Left cardiac atrium (tissue), 4 donors: Measurements from ENCODE around the gene MAP1B. TPM values are rescaled to one million over a fixed set of nuclear protein-coding genes. Genes with fewer than 3 reads are reported as not detected.

Experiments used
- ATAC-seq, 2 donors: fragments of 200-7000 bp; cut with Tn5 transposase; one replicate each; pipeline ENCODE4 v1.9.1; 2020; ENCODE audit warnings: mild to moderate bottlenecking in 2 of 2, moderate library complexity in 2 of 2
- DNase-seq: peaks from one replicate; pipeline ENCODE4 v3.0.0-alpha.2; 2020
- intact Hi-C, 2 donors: fragments of 100-400 bp; cut with DNase I; formaldehyde crosslinking; loops; one replicate each; pipeline versions ENCODE4 v1.14.1 to v1.15.1; 2022 to 2023
- total RNA-seq, 2 donors: library from RNA; stranded (reverse); fragmentation: NEBNext Ultra II Directional; extraction: Animal tissue kit (Norgen Biotek cat#: 25700); gene quantifications; one replicate each; pipeline ENCODE4 v1.2.1, GENCODE V29; 2021
- donor health status: DM: no; HTN: yes; CAD: no.
- donor health status: DM: no; HTN: yes; CAD: no; lungs with severe emphysema.
- donor health status: DM: yes; HTN: yes; CAD: no.
- donor health status: Dilated cardiomyopathy.

MAP1B gene
- total RNA-seq, 2 donors from 2014 or later, result 163 to 224 TPM

- no peak for ATAC-seq
- intact Hi-C loops, result loop anchor here in 1 of 2 donors (10.0 kb wide), 2 partner anchors 71 to 79 kb away; no protein-coding TSS in a partner anchor
Observed at GRCh38 chr5:72205431-72206009, 98.2 kb downstream of the MAP1B start.

GRCh38 chr5:72206160-72206559 lies 98.9 kb downstream of the MAP1B start:
- ATAC-seq, result no peak
- no peak for DNase-seq
- intact Hi-C loops, result loop anchor here in 1 of 2 donors (10.0 kb wide), 2 partner anchors 71 to 79 kb away; no protein-coding TSS in a partner anchor

More at GRCh38 chr5:72205431-72206009, 98.2 kb downstream of the MAP1B start:
- no peak for DNase-seq

- intact Hi-C loops, result loop anchor here in 1 of 2 donors (10.0 kb wide), 2 partner anchors 72 to 78 kb away; no protein-coding TSS in a partner anchor
- no peak for ATAC-seq
- DNase-seq, result no peak
Observed at GRCh38 chr5:72206994-72207393, 99.7 kb downstream of the MAP1B start.

- ATAC-seq (no peak), DNase-seq (no peak)
- intact Hi-C loops, result loop anchor here in 1 of 2 donors (10.0 kb wide), 2 partner anchors 74 to 76 kb away; no protein-coding TSS in a partner anchor
Observed at GRCh38 chr5:72208324-72208926, 101.2 kb downstream of the MAP1B start.

GRCh38 chr5:72209147-72210115 lies 102.2 kb downstream of the MAP1B start:
- intact Hi-C loops, result loop anchor here in 1 of 2 donors (10.0 kb wide), 2 partner anchors 75 kb away; no protein-coding TSS in a partner anchor
- no peak for DNase-seq
- no peak for ATAC-seq

- DNase-seq (peak; percentile 75), ATAC-seq (peak; percentile 65 to 71)
- intact Hi-C loops, result no loop called here
Observed at GRCh38 chr5:72210888-72211678, 103.8 kb downstream of the MAP1B start.

GRCh38 chr5:72212171-72212570 lies 104.9 kb downstream of the MAP1B start:
- intact Hi-C loops, result no loop called here
- ATAC-seq (no peak), DNase-seq (no peak)

GRCh38 chr5:72213482-72213881 lies 106.2 kb downstream of the MAP1B start:
- ATAC-seq (no peak), DNase-seq (no peak)
- intact Hi-C loops, result no loop called here

GRCh38 chr5:72214168-72214567 lies 106.9 kb downstream of the MAP1B start:
- ATAC-seq (peak; percentile 52 to 87), DNase-seq (no peak)
- intact Hi-C loops, result no loop called here

GRCh38 chr5:72216756-72217155 lies 109.5 kb downstream of the MAP1B start:
- intact Hi-C loops, result no loop called here
- DNase-seq, result no peak
- ATAC-seq, result no peak

GRCh38 chr5:72221099-72221498 lies 113.8 kb downstream of the MAP1B start:
- intact Hi-C loops, result no loop called here
- no peak for ATAC-seq

GRCh38 chr5:72221541-72221940 lies 114.3 kb downstream of the MAP1B start:
- DNase-seq, result no peak
- ATAC-seq, result no peak
- intact Hi-C loops, result no loop called here

More at GRCh38 chr5:72221099-72221498, 113.8 kb downstream of the MAP1B start:
- no peak for DNase-seq

- DNase-seq (no peak), ATAC-seq (no peak)
- intact Hi-C loops, result no loop called here
Observed at GRCh38 chr5:72222521-72222920, 115.2 kb downstream of the MAP1B start.

GRCh38 chr5:72223371-72223770 lies 116.1 kb downstream of the MAP1B start:
- ATAC-seq (no peak), DNase-seq (no peak)
- intact Hi-C loops, result no loop called here

GRCh38 chr5:72224946-72225463 lies 117.7 kb downstream of the MAP1B start:
- intact Hi-C loops, result no loop called here
- DNase-seq, result no peak
- peak in 1 of 2 donors; percentile 22 for ATAC-seq

GRCh38 chr5:72225741-72226140 lies 118.5 kb downstream of the MAP1B start:
- DNase-seq (no peak), ATAC-seq (no peak)
- intact Hi-C loops, result no loop called here

GRCh38 chr5:72226950-72227349 lies 119.7 kb downstream of the MAP1B start:
- DNase-seq (no peak), ATAC-seq (peak; percentile 64 to 81)
- intact Hi-C loops, result no loop called here

GRCh38 chr5:72228960-72229359 lies 121.7 kb downstream of the MAP1B start:
- no peak for DNase-seq
- intact Hi-C loops, result no loop called here
- peak; percentile 49 to 67 for ATAC-seq
